GM19239 (cell line): ENCODE results near the gene ANKZF1.
A peak's percentile ranks its signal among the peaks of the same experiment; 100 is the strongest.

Experiments
- DNase-seq: peaks from one replicate; pipeline ENCODE4 v3.0.0; 2011; ENCODE audit warnings: low spot score; ENCODE audit not compliant: insufficient read length
- FAIRE-seq: peaks from 2 replicates; lab custom pipeline; 2011; peaks lifted over from hg19 to GRCh38; lab: Jason Lieb, UNC

Gene ANKZF1

GRCh38 chr2:219278655-219279150 lies 49.1 kb downstream of the ANKZF1 start:
- DNase-seq (no peak), FAIRE-seq (no peak)

GRCh38 chr2:219279151-219279915 lies 49.7 kb downstream of the ANKZF1 start, which contains the start of gene DNAJB2:
Gene DNAJB2, plus strand, starts transcription at chr2:219279366. Its CDS starts 468 bp downstream, at chr2:219279834.
- DNase-seq (peak; percentile 99), FAIRE-seq (peak; percentile 95)

- FAIRE-seq: peak; percentile 92
- no peak for DNase-seq
Observed at GRCh38 chr2:219279916-219280516, 50.4 kb downstream of the ANKZF1 start.

GRCh38 chr2:219280651-219281050 lies 51.0 kb downstream of the ANKZF1 start:
- no peak for FAIRE-seq
- no peak for DNase-seq

GRCh38 chr2:219281588-219281987 lies 52.0 kb downstream of the ANKZF1 start:
- FAIRE-seq (no peak), DNase-seq (no peak)

- FAIRE-seq (no peak), DNase-seq (no peak)
Observed at GRCh38 chr2:219282375-219282774, 52.8 kb downstream of the ANKZF1 start.

GRCh38 chr2:219282943-219283581 lies 53.5 kb downstream of the ANKZF1 start:
- DNase-seq (no peak), FAIRE-seq (no peak)

GRCh38 chr2:219284501-219285372 lies 55.1 kb downstream of the ANKZF1 start:
- DNase-seq (no peak), FAIRE-seq (no peak)

- FAIRE-seq: no peak
- no peak for DNase-seq
Observed at GRCh38 chr2:219285373-219285735, 55.7 kb downstream of the ANKZF1 start.

- DNase-seq: no peak
- FAIRE-seq: no peak
Observed at GRCh38 chr2:219285894-219286425, 56.4 kb downstream of the ANKZF1 start.
